ENCODE results near the gene WDR18.
"Not testable (repeated sequence)": the region's sequence is repeated elsewhere in the genome, so short reads cannot be mapped to it uniquely, and the experiment has no call there.

Gene WDR18

DNA sequence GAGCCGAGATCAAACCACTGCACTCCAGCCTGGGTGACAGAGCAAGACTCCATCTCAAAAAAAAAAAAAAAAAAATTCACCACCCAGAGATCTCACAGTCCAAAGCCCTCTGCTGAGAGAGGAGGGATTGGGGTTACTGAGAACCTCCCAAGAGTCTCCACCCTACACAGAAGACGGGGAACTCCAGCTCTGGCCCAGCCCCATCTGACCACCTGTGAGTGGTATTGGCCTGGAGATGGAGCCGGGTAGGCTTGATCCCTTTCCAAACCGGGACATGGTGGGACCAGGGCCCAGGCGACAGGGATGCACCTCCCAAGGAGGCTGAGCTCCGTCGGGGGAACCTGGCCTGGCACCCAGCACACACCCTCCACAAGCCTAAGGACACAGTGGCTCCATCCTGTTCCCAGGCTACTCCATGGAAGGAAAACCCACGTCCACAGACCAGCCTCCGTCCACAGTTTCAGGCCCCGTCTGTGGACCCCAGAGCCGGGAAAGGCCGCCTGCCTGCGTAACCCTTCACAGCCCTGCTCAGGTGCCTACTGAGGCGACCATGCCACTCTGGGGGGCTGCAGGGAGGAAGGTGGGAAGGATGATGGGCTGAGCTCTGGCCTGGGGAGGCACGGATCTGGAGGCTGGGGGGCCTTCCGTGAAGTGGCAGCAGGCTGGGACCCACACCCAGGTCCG, 34.9 kb downstream of the WDR18 start:
- no peak for DNase-seq (ENCODE audit: low read depth in 2 of 3, low spot score in 2 of 3)

DNA sequence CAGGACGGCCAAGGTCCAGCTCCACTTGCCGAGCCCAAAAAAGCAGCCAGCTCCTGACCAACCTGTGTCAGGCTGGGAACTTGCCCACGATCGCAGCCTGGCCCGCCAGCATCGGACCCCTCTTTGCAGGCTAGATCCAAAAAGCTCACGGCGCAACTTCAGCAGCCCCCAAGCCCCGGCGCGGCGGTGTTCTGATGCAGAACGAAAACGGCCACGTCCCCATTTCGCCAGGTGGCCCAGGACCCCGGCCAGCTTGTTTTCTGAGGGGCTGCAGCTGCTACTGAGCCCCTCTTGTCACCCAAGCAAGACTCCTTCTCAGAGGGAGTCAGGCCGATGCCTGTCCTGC, 35.4 kb downstream of the WDR18 start:
- no peak for DNase-seq (ENCODE audit: low read depth in 2 of 3, low spot score in 2 of 3)

DNA sequence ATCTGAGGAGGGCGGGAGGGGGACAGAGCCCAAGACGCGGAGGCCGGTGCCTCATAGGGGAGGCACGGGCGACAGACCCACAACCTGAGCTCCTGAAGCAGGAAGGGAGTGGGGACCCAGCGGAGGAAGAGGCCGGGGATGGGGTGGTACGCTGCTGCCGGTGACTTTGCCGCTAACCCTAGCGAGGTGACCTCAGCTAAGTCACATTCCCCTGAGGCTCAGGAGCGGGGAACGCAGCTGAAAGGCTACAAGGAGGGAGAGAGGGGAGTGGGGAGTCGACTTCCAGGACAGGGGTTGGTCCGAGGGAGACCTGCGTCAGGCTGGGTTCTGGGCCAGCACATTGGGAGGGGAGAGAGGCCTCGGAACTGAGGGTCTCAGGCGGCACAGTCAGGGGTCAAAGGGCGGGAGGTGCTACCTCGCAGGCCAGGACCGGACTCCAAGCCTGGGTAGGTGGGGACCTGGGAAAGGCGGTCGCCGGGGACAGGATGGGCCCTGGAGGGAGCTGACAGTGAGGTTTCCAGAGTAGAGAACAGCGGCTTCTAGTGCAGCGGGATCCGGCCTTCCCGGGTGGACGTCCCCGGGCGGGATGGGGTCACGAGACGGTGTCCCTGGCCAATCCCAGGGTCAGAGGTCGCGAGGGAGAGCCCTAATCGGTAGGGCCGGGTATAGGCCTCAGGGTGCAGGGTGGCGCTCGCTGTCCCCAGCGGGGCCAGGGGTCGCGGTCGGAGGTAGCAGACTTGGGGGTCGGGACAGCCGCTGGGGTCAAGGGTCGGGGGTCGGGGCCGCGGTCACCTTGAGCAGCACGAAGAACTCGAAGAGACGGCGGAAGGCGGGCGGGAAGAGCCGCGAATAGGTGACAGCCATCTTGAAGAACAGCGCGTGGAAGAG, 36.1 kb downstream of the WDR18 start:
- no peak for DNase-seq (ENCODE audit: low read depth in 2 of 3, low spot score in 2 of 3)

DNA sequence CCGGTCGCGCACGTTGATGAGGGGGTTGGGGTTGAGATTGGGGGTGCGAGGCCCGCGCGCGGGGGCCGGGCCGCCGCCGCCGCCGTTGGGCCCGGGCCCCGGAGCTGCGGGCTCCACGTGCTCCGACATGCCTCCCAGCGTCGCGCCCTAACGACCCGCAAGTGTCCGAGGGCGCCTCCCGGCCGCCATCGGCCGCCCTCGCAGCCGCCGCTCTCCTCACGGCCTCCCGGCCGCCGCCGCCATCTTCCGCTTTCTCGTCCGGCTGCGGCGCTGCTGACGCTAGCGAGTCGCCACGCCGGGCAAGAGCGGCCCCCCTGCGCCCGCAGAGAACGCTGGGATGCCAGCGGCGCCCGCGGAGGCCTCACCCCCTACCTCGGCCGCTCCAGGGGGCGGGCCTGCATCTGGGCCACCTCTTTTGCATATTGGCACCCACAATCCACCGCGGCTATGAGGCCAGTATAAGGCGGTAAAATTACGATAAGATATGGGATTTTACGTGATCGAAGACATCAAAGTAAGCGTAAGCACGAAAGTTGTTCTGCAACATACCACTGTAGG, 36.8 kb downstream of the WDR18 start, which contains the start of gene TMEM259:
Gene TMEM259 (minus strand): TSS at position 256 of the 558 bp plus-strand sequence. CDS start 127 bp downstream, at position 129.
- DNase-seq (ENCODE audit: low read depth in 2 of 3, low spot score in 2 of 3) = peak; percentile 89 to 96 (median 89)

DNA sequence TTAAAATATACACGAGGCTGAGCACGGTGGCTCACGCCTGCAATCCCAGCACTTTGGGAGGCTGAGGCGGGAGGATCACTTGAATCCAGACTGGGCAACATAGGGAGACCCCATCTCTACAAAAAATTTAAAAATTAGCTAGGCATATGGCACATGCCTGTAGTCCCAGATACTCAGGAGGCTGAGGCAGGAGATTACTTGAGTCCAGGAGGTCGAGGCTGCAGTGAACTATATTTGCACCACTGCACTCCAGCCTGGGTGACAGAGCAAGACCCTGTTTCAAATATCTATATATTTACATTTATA, 39.7 kb downstream of the WDR18 start:
- not testable (repeated sequence) for DNase-seq (ENCODE audit: low read depth in 2 of 3, low spot score in 2 of 3)

DNA sequence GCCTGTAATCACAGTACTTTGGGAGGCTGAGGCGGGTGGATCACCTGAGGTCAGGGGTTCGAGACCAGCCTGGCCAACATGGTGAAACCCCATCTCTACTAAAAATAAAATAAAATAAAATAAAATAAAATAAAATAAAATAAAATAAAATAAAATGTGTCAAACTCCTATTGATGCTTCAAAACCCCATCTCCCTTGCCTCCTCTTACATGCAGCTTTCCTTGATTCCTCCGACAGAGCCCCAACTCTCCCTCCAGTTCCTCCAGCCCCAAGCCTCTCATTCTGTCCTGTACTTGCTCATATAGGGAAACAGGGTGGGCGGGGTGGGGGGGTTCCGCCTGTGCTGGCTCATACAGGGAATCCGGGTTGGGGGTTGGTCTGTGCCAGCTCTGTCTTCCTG, 40.9 kb downstream of the WDR18 start:
- DNase-seq (ENCODE audit: low read depth in 2 of 3, low spot score in 2 of 3) = not testable (repeated sequence)

DNA sequence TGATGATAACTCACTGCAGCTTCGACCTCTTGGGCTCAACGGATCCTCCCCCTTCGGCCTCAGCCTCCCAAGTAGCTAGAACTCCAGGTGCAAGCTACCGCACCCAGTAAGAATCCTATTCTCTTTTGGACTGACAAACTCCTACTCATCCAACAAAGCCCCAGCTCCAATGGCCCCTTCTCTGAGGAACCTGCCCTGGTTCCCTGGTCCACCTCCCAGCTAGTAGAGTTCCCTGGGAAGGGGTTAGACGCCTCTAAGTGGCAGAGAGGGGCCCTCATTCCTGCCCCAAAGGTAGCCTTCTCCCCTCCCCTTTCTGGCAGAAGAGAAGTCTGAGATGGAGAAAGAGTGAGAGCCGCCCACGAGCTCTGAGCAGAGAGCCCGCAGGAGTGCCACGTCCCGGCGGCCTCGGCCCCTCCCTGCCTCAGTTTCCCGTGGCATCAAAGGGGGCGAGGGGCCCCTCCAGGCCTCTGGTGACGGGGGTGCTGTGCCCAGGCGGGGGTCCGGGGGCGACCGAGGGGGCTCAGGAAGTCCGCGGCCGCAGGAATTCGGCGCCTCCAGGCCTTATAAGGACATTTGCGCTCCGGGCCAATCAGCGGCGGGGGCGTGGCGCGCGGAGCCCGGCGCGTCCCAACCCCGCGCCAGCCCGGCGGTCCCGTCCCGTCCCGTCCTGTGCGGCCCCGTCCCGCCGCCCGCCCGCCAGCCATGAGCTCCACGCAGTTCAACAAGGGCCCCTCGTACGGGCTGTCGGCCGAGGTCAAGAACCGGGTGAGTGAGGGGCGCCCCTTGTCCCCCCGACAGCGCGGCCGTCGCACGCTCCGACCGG, 42.0 kb downstream of the WDR18 start, which contains the start of gene CNN2:
Gene CNN2 (plus strand): TSS at position 649 of the 823 bp plus-strand sequence. CDS start 54 bp downstream, at position 703.
- DNase-seq (ENCODE audit: low read depth in 2 of 3, low spot score in 2 of 3) = peak in 1 of 3 experiments; percentile 54

DNA sequence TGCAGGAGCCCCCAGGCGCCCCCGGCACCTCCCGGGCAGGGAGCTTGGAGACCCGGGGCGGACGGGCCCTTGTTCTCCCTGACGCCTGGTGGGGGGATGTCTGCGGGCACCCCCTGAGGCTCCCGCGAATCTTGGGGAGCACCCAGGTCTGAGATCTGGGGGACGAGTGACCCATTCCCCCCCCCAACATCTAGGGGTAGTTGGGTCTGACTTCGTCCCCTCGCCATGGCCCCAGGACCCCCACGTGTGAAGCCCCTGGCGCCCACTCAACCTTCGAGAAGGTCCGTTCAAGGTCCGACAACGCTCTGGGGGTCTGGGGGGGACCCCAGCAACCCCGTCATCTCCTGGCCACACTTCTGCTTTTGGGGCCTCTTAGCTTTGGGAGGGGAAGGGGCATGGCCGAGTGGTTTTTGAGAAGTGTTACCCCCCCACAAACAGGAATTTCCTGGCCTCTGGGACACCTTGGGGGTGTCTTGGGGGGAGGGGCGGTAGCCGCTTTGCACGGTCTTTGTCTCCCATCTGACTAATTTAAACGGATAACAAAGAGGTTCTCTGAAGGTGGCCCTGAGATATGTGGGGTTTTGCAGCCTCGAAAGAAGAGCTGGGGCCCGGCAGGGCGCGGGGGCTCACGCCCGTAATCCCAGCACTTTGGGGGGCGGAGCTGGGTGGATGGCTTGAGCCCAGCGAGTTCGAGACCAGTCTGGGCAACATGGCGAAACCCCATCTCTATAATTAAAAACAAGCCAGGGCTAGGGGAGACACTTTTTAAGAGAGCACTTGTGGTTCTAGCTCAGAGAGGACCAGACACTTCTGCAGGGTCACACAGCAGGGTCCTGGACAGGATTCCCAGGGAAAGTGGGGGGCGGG, 42.9 kb downstream of the WDR18 start:
- DNase-seq (ENCODE audit: low read depth in 2 of 3, low spot score in 2 of 3) = no peak

DNA sequence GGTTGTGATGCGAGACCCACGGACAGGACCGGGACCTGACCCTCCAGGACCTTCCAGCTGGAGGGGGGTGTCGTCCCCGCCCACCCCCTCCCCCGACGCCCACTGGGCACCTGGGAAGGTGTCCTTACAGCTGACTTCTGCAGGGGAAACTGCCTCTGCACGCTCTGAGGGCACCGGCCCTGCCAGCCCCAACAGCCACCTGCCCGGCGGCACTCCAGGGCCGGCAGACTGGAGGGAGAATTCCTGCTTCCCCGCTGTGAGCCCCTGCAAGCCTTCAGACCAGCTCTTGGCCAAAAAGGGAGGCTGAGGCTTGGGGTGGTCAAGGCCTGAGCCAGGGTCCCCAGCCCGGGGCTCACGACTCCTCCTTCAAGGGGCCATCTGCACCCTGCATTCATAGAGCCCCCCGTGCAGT, 43.5 kb downstream of the WDR18 start:
- no peak for DNase-seq (ENCODE audit: low read depth in 2 of 3, low spot score in 2 of 3)

DNA sequence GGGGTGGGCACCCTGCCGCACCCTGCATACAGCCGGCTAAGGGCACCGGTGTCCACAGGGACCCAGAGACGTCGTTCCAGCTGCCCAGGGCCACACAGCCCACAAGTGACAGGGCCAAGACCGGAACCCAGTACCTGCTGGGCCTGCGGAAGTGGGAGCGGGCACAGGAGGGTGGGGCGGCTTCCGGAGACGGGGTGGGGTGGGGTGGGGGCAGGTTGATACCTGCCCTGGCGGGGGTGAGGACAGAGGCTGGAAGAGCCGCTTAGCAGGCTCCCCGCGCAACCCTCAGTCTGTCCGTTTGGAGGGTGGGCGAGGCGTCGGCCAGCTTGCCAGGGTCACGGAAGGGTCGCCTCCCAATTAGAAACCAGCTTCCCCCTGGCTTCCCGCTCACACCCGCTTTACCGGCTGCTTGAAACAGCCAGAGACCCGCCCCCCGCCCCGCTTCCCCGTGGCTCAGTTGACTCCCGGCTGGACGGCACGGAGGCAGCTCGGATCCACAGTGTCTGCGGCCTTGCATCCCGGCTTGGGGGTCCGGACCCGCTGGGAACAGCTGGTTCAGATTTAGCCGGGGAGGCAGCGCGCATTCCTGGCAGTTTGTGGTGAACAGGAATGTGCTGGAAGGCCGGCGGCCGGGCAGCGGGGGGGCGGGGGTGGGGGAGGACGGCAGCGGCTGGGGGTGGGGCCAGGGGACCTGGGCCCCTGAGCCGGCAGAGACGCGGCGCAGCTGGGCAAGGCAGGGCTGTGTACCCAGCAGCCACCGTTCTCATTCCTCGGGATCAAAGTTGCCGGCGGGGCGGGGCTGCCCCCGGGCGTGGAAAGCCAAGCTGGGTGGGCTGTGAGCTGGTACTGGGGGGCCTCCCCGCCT, 44.1 kb downstream of the WDR18 start:
- no peak for DNase-seq (ENCODE audit: low read depth in 2 of 3, low spot score in 2 of 3)

DNA sequence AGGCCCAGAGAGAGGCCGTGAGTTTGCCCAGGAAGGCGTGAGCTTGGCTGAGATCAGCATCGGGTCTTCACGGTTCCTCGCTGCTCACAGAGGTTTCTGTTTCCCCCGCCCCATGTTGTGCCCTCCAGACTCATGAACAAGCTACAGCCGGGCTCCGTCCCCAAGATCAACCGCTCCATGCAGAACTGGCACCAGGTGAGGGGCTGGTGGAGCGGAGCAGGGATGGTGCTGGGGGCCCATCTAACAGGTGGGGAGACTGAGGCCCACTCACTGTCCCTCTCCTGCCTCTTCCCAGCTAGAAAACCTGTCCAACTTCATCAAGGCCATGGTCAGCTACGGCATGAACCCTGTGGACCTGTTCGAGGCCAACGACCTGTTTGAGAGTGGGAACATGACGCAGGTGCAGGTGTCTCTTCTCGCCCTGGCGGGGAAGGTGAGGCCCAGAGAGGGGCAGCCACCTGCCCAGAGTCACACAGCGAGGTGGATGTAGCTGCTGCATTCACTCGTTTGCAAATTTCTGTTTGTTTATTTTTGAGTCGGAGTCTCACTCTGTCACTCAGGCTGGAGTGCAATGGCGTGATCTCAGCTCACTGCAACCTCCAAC, 48.2 kb downstream of the WDR18 start:
- no peak for DNase-seq (ENCODE audit: low read depth in 2 of 3, low spot score in 2 of 3)

DNA sequence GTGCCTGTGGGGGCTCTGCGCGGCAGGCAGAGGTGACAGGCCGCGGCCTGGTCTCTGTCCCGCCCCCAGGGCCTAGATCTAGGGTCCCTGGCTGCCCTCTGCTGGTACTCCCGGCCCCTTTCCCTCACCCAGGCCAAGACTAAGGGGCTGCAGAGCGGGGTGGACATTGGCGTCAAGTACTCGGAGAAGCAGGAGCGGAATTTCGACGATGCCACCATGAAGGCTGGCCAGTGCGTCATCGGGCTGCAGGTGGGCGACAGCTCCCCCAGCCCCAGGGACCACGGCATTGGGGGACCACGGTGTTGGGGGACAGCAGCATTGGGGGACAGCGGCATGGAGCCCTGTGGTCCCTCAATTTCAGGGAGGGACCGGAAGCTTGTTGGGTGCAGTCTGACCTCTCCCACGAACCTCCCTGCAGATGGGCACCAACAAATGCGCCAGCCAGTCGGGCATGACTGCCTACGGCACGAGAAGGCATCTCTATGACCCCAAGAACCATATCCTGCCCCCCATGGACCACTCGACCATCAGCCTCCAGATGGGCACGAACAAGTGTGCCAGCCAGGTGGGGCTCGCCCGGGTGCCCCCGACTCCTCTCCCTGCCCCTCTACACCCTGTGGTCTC, 52.0 kb downstream of the WDR18 start:
- DNase-seq (ENCODE audit: low read depth in 2 of 3, low spot score in 2 of 3) = no peak

DNA sequence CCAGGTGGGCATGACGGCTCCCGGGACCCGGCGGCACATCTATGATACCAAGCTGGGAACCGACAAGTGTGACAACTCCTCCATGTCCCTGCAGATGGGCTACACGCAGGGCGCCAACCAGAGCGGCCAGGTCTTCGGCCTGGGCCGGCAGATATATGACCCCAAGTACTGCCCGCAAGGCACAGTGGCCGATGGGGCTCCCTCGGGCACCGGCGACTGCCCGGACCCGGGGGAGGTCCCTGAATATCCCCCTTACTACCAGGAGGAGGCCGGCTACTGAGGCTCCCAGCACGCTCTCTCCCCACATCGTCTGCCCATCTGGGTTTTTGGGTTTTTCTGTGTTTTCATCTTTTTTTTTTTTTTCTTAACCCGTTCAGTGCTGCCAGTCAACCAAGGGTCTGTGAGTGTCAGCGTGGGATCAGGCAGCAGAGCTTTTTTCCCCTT, 53.5 kb downstream of the WDR18 start:
- no peak for DNase-seq (ENCODE audit: low read depth in 2 of 3, low spot score in 2 of 3)

DNA sequence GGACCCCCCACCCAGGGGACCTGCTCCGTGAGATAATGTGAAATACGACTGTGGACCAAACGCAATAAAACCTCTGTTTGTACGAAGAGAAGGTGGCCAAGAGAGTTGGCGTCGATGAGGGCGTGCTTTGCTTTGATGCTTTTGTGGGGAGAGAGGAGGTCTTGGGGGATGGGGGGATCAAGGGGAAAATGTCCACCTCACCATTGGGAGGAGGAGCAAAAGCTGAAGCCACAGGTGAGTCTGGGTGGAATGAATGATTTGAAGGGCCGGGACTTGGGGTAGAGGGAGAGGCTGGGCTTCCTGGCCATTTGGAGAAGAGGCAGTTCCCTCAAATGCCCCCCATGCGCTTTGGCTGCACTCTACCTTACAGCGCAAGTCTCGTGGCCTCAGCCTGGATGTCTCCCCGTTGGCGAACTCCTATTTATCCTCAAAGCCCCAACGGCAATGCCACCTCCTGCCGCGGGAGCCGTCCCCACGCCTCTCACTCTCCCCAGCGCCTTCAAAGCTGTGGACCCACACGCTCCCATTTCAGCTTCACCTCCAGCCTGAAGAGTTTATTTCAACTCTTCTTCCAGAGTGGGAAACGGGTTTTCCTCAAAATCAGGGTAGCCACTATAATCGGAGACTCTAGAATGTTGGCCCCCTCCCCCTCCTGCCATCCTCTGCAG, 55.0 kb downstream of the WDR18 start:
- no peak for DNase-seq (ENCODE audit: low read depth in 2 of 3, low spot score in 2 of 3)

DNA sequence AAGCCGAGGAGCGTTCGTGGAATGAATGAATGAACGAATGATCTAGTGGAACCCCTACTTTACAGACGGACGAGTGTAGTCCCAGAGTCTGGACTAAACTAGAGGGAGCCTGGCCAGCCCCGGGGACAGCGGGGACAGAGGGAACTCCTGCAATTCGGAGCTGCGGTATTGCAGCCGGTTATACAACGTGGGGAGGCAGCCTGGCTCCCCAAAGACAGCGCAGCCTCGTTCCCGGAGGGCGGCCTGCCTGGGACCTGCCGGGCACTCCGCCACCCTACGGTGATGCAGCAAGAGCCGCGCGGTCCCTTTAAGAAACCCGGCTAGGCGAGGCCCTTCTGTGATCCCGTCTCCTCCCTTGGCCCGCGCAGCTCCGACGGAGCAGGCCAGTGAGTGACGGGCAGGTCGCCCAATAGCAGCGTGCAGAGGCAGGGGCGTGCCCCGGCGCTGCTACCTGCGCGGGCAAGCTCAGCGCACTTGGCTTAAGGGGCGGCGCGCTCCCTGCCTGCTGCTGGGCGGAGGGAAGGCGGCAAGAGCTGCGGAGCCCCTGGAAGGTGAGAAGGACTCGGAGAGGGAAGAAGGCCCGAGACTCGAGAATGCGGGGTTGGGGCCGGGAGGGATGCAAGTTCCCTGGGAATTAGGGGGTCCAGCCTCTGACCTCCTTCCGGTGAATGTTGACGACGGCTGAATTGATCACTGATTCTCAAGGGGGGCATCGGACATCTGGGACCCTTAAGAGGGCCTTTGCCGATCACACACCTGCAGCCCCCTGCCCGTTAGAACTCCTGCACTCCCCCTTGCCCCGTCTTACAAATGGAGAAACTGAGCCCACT, 55.7 kb downstream of the WDR18 start, which contains the start of gene ABCA7:
Gene ABCA7 (plus strand): TSS at position 462 of the 830 bp plus-strand sequence. CDS start 1,255 bp downstream, outside the sequence.
- DNase-seq (ENCODE audit: low read depth in 2 of 3, low spot score in 2 of 3) = peak; percentile 98 to 99 (median 98)

DNA sequence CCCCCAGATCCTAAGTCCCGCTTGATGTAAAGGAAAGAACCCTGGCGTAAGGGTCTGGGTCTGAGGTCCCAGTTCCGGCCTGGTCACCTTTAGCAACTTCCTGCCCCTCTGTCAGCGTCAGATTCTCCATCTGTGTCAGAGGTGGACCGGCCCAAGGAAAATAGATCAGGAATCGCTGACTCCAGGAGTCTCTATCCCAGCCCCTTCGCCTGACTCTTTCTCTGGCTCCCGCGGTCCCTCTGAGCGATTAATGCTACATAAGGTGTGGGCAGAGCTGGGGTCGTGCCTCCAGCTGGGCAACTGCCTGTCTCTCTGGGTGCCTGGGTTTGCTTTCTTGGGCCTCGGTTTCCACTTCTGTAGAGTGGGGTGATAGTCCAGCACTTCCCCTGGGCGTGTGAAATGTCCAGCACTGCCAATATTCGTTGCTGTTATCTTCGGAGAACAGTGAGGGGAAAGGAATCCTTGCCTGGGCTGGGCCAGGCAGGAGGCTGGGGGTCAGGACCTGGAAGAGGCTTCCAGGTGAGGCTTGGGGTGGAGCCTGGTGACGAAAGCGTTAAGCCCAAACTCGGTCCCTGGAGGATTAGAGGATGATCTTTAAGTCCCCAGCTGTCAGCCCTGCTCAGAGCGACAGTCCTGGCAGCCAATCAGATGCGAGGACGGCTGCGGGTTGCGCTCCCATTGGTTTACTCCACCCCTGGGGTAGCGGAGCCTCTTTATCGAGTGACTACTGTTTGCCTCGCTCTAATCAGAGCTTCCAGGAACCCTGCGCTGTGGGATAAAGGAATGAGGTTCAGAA, 56.5 kb downstream of the WDR18 start:
- peak in 2 of 3 experiments; percentile 72 to 85 for DNase-seq (ENCODE audit: low read depth in 2 of 3, low spot score in 2 of 3)

Data from activated CD8-positive, alpha-beta memory T cell treated with anti-CD3 and anti-CD28 coated beads for 48 hours (primary cell).